ENCODE data around the gene THADA. TPM values are rescaled to one million over a fixed set of nuclear protein-coding genes. Genes with fewer than 3 reads are reported as not detected.
"Not testable (repeated sequence)": the region's sequence is repeated elsewhere in the genome, so short reads cannot be mapped to it uniquely, and the experiment has no call there.

THADA gene
- total RNA-seq, 1 donor from 2014 or later, result 41.2 TPM

- ATAC-seq, result peak; percentile 44 to 60
- H3K36me3 ChIP-seq, result no peaks in the 10 kb centered on the region
- DNase-seq, result no peak
- peaks cover 28% of the 10 kb centered on the region for H3K4me1 ChIP-seq
- no peaks in the 10 kb centered on the region for H3K9me3 ChIP-seq
- peak overlapping the region; percentile 7 for H3K27ac ChIP-seq
- no peaks in the 10 kb centered on the region for H3K27me3 ChIP-seq (ENCODE audit: low read depth)
- TF ChIP-seq, protein P1, sequence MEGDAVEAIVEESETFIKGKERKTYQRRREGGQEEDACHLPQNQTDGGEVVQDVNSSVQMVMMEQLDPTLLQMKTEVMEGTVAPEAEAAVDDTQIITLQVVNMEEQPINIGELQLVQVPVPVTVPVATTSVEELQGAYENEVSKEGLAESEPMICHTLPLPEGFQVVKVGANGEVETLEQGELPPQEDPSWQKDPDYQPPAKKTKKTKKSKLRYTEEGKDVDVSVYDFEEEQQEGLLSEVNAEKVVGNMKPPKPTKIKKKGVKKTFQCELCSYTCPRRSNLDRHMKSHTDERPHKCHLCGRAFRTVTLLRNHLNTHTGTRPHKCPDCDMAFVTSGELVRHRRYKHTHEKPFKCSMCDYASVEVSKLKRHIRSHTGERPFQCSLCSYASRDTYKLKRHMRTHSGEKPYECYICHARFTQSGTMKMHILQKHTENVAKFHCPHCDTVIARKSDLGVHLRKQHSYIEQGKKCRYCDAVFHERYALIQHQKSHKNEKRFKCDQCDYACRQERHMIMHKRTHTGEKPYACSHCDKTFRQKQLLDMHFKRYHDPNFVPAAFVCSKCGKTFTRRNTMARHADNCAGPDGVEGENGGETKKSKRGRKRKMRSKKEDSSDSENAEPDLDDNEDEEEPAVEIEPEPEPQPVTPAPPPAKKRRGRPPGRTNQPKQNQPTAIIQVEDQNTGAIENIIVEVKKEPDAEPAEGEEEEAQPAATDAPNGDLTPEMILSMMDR (IDR thresholded peaks at IDR 0.05), result no peak
- no peak overlapping the region for H3K4me3 ChIP-seq
- intact Hi-C loops (cut with DNase I), result no loop called here
These were observed 208.5 kb downstream of the THADA start for GRCh38 chr2:43387092-43388062.

GRCh38 chr2:43386679-43387078, 209.2 kb downstream of the THADA start:
- H3K27ac ChIP-seq; H3K9me3 ChIP-seq; H3K36me3 ChIP-seq; intact Hi-C loops (cut with DNase I); DNase-seq; H3K27me3 ChIP-seq (ENCODE audit: low read depth); ATAC-seq; H3K4me3 ChIP-seq: not testable (repeated sequence)
- H3K4me1 ChIP-seq, result peaks cover 28% of the 10 kb centered on the region

DNA sequence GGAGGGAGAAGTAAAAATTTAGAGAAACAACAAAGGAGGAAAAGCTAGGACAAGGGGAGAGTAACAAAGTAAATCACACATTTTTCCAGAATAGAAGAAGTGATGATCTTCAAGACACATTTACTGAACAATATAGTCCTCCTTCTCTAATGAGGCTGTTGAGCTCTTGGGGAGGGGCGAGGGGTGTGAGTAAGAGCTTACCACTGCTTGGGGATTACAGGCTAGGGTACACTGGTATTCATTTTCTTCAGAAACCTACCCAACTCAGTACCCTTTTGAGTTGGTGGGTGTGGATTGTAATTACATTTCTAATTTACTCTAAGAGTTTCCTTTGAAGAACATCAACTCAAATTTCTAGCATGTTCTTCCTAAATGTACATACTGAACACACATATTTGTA, 211.7 kb downstream of the THADA start:
- peaks cover 13% of the 10 kb centered on the region for H3K4me1 ChIP-seq
- H3K27me3 ChIP-seq (ENCODE audit: low read depth), result no peaks in the 10 kb centered on the region
- no peak for DNase-seq
- ATAC-seq, result no peak
- no peak overlapping the region for H3K4me3 ChIP-seq
- no peaks in the 10 kb centered on the region for H3K36me3 ChIP-seq
- TF ChIP-seq, protein P1 (IDR thresholded peaks at IDR 0.05), result no peak
- no peaks in the 10 kb centered on the region for H3K9me3 ChIP-seq
- no peak overlapping the region for H3K27ac ChIP-seq
- intact Hi-C loops (cut with DNase I), result no loop called here

GRCh38 chr2:43383533-43383932, 212.3 kb downstream of the THADA start:
- no peaks in the 10 kb centered on the region for H3K27me3 ChIP-seq (ENCODE audit: low read depth)
- TF ChIP-seq, protein P1 (IDR thresholded peaks at IDR 0.05), result no peak
- intact Hi-C loops (cut with DNase I), result no loop called here
- H3K27ac ChIP-seq, result no peak overlapping the region
- H3K4me3 ChIP-seq, result no peak overlapping the region
- H3K4me1 ChIP-seq, result peaks cover 12% of the 10 kb centered on the region
- DNase-seq (no peak), ATAC-seq (no peak)
- H3K9me3 ChIP-seq, result no peaks in the 10 kb centered on the region
- no peaks in the 10 kb centered on the region for H3K36me3 ChIP-seq

DNA sequence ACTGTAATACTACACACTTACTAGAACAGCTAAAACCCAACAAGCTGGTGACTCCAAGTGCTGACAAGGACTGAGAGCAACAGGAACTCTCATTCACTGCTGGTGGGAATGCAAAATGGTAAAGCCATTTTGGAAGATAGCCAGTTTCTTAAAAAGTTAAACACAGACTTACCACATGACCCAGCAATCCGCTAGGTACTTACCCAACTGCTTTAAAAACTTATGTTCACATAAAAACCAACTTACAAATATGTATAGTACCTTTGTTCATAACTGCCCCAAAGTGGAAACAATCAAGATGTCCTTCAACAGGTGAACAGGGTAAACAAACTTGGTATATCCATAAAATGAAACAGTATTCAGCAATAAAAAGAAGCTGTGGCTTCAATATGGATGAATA, 216.3 kb downstream of the THADA start:
- intact Hi-C loops (cut with DNase I), result no loop called here
- H3K36me3 ChIP-seq, result no peaks in the 10 kb centered on the region
- TF ChIP-seq, protein P1 (IDR thresholded peaks at IDR 0.05), result no peak
- no peaks in the 10 kb centered on the region for H3K9me3 ChIP-seq
- H3K4me3 ChIP-seq, result no peak overlapping the region
- DNase-seq (no peak), ATAC-seq (no peak)
- no peaks in the 10 kb centered on the region for H3K27me3 ChIP-seq (ENCODE audit: low read depth)
- H3K4me1 ChIP-seq, result no peaks in the 10 kb centered on the region
- no peak overlapping the region for H3K27ac ChIP-seq

DNA sequence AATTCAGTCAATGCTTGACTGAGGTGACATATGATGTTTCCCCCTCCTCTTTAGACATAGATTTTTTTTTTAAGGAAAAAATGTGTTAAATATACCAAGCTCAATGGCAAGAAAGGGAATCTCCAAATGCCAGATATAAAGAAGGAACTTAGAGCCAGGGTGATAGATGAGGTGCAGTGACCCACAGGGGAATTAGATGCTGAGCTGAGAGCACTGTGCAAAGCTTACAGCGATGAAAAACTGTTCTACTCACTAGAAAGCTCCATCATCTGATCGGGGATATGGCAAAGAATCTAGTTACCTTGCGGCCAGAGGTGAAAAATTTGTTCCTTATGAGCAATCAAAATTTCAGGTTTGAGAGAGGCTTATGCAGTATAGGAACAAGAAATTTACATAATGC, 218.5 kb downstream of the THADA start:
- DNase-seq (no peak), ATAC-seq (no peak)
- intact Hi-C loops (cut with DNase I), result no loop called here
- Histone ChIP-seq H3K4me1 (no peaks in the 10 kb centered on the region), H3K27me3 (ENCODE audit: low read depth) (no peaks in the 10 kb centered on the region), H3K36me3 (no peaks in the 10 kb centered on the region), H3K9me3 (no peaks in the 10 kb centered on the region), H3K4me3 (no peak overlapping the region), H3K27ac (no peak overlapping the region)
- TF ChIP-seq, protein P1 (IDR thresholded peaks at IDR 0.05), result no peak
